Common myeloid progenitor, CD34-positive (primary cell): ENCODE results near the gene MRLN. TPM values are rescaled to one million over a fixed set of nuclear protein-coding genes. Genes with fewer than 3 reads are reported as not detected.
"Not testable (repeated sequence)": the region's sequence is repeated elsewhere in the genome, so short reads cannot be mapped to it uniquely, and the experiment has no call there.

Experiments used
- CTCF ChIA-PET: fragments of 350-600 bp; sonication (Branson Sonifier 250); formaldehyde crosslinking; loops from one replicate; lab custom pipeline; 2021; ENCODE audit warnings: antibody characterized with exemption; lab: Charles Lee
- POLR2A ChIA-PET: fragments of 350-600 bp; sonication (Branson Sonifier 250); formaldehyde crosslinking; loops from one replicate; lab custom pipeline; 2021; ENCODE audit warnings: antibody characterized with exemption; lab: Charles Lee
- DNase-seq, 3 donors: peaks; one replicate each; pipeline versions ENCODE4 v3.0.0 to v3.0.0-alpha.2; 2013
- H3K27ac ChIP-seq, 2 experiments: 1 replicate in 1 of 2; 2 replicates in 1 of 2; pipeline ENCODE4 v1.7.0; 2013; ENCODE audit warnings: inconsistent platforms in 2 of 2, low read length in 2 of 2, mild to moderate bottlenecking in 2 of 2, low read depth in 1 of 2, moderate library complexity in 1 of 2; ENCODE audit not compliant: severe bottlenecking in 2 of 2, insufficient read depth in 1 of 2, poor library complexity in 1 of 2
- H3K27me3 ChIP-seq, 5 experiments: replicated peaks in 2 of 5; 1 replicate in 3 of 5; 2 replicates in 2 of 5; pipeline versions ENCODE4 v1.6.1 to v1.7.0; 2013; ENCODE audit warnings: low read length in 4 of 5, mild to moderate bottlenecking in 2 of 5, moderate library complexity in 2 of 5, inconsistent platforms in 1 of 5; ENCODE audit not compliant: insufficient read depth in 5 of 5, control insufficient read depth in 4 of 5
- H3K36me3 ChIP-seq, 4 experiments: 1 replicate in 2 of 4; 2 replicates in 2 of 4; pipeline versions ENCODE4 v1.6.1 to v1.7.0; 2013; ENCODE audit warnings: low read length in 3 of 4, control low read depth in 1 of 4, mild to moderate bottlenecking in 1 of 4; ENCODE audit not compliant: control insufficient read depth in 4 of 4, insufficient read depth in 4 of 4
- H3K4me1 ChIP-seq, 4 experiments: 1 replicate in 3 of 4; 2 replicates in 1 of 4; pipeline versions ENCODE4 v1.6.1 to v1.7.1; 2013; ENCODE audit warnings: low read length in 3 of 4, mild to moderate bottlenecking in 3 of 4, control low read depth in 1 of 4, inconsistent platforms in 1 of 4, moderate library complexity in 1 of 4; ENCODE audit not compliant: control insufficient read depth in 4 of 4, insufficient read depth in 4 of 4; ENCODE audit errors: control extremely low read depth in 1 of 4
- H3K4me3 ChIP-seq, 7 experiments: 1 replicate in 4 of 7; 2 replicates in 3 of 7; pipeline versions ENCODE4 v1.5.1 to v1.7.0; 2013; ENCODE audit warnings: mild to moderate bottlenecking in 7 of 7, low read length in 6 of 7, moderate library complexity in 6 of 7, inconsistent platforms in 2 of 7, low read depth in 2 of 7, control low read depth in 1 of 7; ENCODE audit not compliant: insufficient read depth in 4 of 7, control insufficient read depth in 1 of 7; ENCODE audit errors: extremely low read depth in 1 of 7
- H3K9me3 ChIP-seq, 5 experiments: 1 replicate in 4 of 5; 2 replicates in 1 of 5; pipeline versions ENCODE4 v1.6.1 to v1.7.1; 2013; ENCODE audit warnings: low read length in 4 of 5, mild to moderate bottlenecking in 2 of 5, inconsistent platforms in 1 of 5, low read depth in 1 of 5, moderate library complexity in 1 of 5; ENCODE audit not compliant: control insufficient read depth in 4 of 5, insufficient read depth in 2 of 5; ENCODE audit errors: control extremely low read depth in 1 of 5
- WGBS: methylation state at CpG from one replicate; pipeline ENCODE4 v1.1.5; 2013; ENCODE audit not compliant: insufficient coverage; 5-methylcytosine and 5-hydroxymethylcytosine counted together
- polyA plus RNA-seq: library from polyadenylated mRNA; unstranded; fragments of 120-200 nt; gene quantifications from one replicate; pipeline ENCODE4 v1.2.1, GENCODE V29; 2013

Gene MRLN
- not detected for polyA plus RNA-seq

DNA sequence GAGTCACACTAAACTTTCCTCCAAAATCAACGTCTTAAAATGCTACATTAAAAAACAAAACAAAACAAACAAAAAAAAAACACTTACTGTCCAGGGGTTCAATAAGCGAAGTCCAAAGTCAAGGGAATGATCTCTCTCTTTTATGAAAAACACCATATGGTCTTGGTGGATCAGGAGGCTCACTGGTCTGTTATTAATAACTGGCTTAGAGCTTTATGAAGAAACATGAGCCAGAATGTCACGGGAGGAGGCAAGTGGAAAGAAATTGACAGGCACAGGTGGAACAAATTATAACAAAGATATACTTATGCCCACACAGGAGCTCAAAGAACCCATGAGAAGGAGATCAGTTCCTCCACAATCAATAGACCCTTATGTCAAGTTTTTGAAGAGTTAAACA, at the start of gene MRLN:
Gene MRLN, minus strand, starts transcription at position 189 of the 400 bp plus-strand sequence.
- Histone ChIP-seq H3K27ac (no peak within 1 kb of the TSS), H3K36me3 (no peaks in the 10 kb centered on the region), H3K4me1 (no peaks in the 10 kb centered on the region), H3K27me3 (no peaks in the 10 kb centered on the region), H3K4me3 (no peak within 1 kb of the TSS), H3K9me3 (no peaks in the 10 kb centered on the region)
- no peak for DNase-seq
- WGBS, result 100% methylated on average over 1 of the region's 3 CpGs
- ChIA-PET CTCF (no interaction called here), POLR2A (no interaction called here)

DNA sequence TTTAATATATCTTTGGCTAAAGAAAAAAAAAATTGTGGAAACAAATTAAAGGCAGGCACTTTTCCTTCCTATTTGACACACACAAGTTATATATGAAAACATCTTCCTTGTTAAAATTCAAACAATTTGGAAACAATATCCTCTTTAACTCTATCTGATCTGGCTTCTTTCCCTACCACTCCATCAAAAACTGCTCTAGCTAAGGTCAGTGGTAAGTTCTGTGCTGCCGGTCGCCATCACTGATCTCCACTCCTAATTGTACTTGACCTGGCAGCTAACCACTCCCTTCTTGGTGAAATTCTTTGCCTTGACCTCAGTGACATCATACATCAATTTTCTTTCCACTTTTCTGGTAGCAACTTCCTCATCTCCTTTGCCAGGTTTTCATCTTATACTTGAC, 47.9 kb upstream of the MRLN start:
- peaks cover 28 to 75% (median 50%) of the 10 kb centered on the region in 4 experiments for H3K36me3 ChIP-seq

DNA sequence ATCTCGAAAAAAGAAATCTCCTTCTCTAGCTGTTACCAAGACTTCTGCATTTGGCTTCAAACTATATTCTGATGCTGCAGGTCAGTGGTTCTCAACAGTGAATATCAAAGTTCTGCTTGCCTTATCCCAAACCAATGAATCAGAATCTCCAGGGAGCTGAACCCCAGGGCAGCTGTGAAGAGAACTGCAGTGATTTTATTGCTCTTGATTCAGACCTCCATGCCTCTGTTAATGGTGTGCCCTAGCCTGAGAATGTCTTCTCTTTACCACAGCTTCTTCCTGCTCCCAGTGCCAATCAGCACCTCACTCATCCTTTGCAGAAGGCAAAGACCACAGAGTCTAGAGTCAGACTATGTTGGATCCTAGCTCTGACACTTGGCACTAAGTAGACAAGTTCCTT, 46.2 kb upstream of the MRLN start:
- 90% methylated on average over 1 of the region's 1 CpG for WGBS
- ChIA-PET CTCF (interaction anchor here (1.3 to 15.1 kb wide), 3 partner anchors 10 to 171 kb away, joined by 4 to 183 read pairs (median 14); no protein-coding TSS in a partner anchor), POLR2A (no interaction called here)
- H3K27ac ChIP-seq, result no peak overlapping the region
- H3K4me1 ChIP-seq, result peaks cover 4 to 15% (median 8%) of the 10 kb centered on the region in 4 experiments
- no peak for DNase-seq
- H3K36me3 ChIP-seq, result peaks cover 16 to 62% (median 43%) of the 10 kb centered on the region in 4 experiments
- H3K4me3 ChIP-seq, result no peak overlapping the region
- peaks cover 0 to 3% (median 0%) of the 10 kb centered on the region in 5 experiments for H3K9me3 ChIP-seq
- no peaks in the 10 kb centered on the region for H3K27me3 ChIP-seq

More for the DNA sequence above, 47.9 kb upstream of the MRLN start:
- ChIA-PET CTCF (interaction anchor here (1.0 to 15.1 kb wide), 3 partner anchors 17 to 173 kb away, joined by 3 to 183 read pairs (median 4); no protein-coding TSS in a partner anchor), POLR2A (no interaction called here)
- no peak for DNase-seq
- H3K27ac ChIP-seq, result no peak overlapping the region
- WGBS, result 100% methylated on average over 2 of the region's 2 CpGs
- H3K4me3 ChIP-seq, result no peak overlapping the region
- no peaks in the 10 kb centered on the region for H3K27me3 ChIP-seq
- peaks cover 4 to 15% (median 8%) of the 10 kb centered on the region in 4 experiments for H3K4me1 ChIP-seq
- peaks cover 0 to 3% (median 0%) of the 10 kb centered on the region in 5 experiments for H3K9me3 ChIP-seq

DNA sequence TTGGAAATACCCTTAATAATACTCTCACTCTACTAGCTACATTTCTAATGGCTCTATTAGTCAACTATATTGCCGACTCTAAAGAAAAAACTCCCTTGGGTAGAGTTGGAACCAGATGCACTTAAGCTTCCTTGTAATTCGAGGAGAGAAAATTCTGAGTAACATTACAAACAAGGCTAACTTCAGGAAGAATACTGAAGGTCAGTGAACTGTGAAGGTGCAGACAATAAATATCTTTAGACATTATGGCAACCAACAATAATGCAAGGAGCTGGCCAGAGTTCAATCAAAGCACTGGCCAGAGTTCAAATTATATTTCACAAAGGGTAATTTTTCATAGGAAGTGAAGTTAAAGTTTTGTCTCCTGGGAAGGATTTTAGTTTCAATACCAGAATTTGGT, 40.7 kb upstream of the MRLN start:
- no peaks in the 10 kb centered on the region for H3K27me3 ChIP-seq
- H3K27ac ChIP-seq, result no peak overlapping the region
- DNase-seq, result no peak
- CTCF ChIA-PET, result interaction anchor here (0.5 to 1.5 kb wide), 4 partner anchors 14 to 698 kb away, joined by 3 to 4 read pairs (median 3); partner anchors contain the start of gene SLC16A9
- H3K4me1 ChIP-seq, result no peaks in the 10 kb centered on the region
- H3K4me3 ChIP-seq, result no peak overlapping the region
- peaks cover 0 to 3% (median 0%) of the 10 kb centered on the region in 5 experiments for H3K9me3 ChIP-seq
- WGBS, result no CpG with 5 or more reads among the region's 2 CpGs
- H3K36me3 ChIP-seq, result peaks cover 21 to 70% (median 44%) of the 10 kb centered on the region in 4 experiments
- POLR2A ChIA-PET, result no interaction called here

DNA sequence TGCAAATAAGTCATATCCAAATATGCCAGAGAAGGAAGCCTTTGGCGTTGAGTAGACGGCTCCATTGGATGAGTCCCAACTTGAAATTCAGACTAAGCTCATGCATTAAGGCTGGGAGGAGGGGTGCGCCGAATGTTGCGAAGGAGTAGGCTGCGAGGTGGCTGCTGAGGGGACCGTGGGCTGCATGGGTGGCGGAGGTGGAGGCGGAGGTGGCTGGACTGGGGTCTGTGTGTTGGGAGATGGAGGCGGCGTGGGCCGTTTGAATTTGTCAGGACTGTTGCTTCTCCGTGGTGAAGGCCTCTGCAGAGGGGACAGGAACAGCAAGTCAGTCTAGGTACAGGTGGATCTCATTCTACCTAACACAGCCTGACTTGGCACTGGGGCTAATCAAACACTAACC, 39.6 kb upstream of the MRLN start:
- Histone ChIP-seq H3K36me3 (peaks cover 18 to 68% (median 39%) of the 10 kb centered on the region in 4 experiments), H3K9me3 (peaks cover 0 to 3% (median 0%) of the 10 kb centered on the region in 5 experiments), H3K27me3 (no peaks in the 10 kb centered on the region), H3K4me1 (no peaks in the 10 kb centered on the region), H3K27ac (no peak overlapping the region), H3K4me3 (no peak overlapping the region)
- ChIA-PET CTCF (interaction anchor here (1.2 to 1.5 kb wide), 2 partner anchors 38 to 84 kb away, joined by 3 read pairs; partner anchors contain the start of gene SLC16A9), POLR2A (no interaction called here)
- DNase-seq, result no peak
- 100% methylated on average over 5 of the region's 13 CpGs for WGBS

DNA sequence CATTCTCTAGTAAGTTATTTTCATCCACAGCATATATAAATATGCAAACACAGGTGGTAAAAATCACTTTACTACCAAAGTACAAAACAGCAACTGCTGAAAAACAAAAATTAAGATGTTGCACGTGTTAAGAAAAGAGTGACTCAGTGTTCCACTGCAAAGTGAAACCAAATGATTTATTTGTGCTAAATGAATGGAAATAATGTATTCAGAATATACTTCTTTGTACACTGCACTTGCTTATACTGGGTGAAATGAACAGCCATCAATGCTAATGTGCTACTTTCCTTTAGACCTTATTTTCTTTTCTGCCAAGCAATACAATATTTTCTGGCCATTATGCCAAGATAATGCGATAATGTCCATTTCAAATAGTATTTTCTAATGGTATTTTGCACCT, 38.3 kb upstream of the MRLN start:
- Histone ChIP-seq H3K4me1 (no peaks in the 10 kb centered on the region), H3K4me3 (no peak overlapping the region), H3K9me3 (peaks cover 0 to 3% (median 0%) of the 10 kb centered on the region in 5 experiments), H3K36me3 (peaks cover 16 to 56% (median 31%) of the 10 kb centered on the region in 4 experiments), H3K27ac (no peak overlapping the region), H3K27me3 (no peaks in the 10 kb centered on the region)
- no CpG with 5 or more reads among the region's 2 CpGs for WGBS
- no peak for DNase-seq
- POLR2A ChIA-PET, result no interaction called here
- CTCF ChIA-PET, result no interaction called here

DNA sequence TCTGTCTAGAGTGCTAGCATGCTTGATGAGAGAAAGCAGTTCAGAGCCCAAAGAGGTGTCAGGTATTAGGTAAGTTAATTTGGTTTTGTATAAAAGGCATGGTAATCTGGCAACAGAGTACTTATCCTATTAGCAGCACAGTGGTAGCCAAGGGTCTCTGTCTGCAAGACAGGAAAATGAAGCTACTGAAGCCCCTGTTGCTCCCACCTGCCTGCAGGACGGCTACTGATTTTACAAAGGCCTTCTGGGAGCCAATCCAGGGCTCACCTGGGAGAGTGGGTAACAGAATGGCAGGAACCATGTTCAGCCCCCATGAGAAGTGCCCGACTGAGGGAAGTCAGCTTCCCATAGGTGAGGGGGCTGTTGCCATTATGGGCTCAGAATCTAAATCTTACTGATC, 36.8 kb upstream of the MRLN start:
- H3K9me3 ChIP-seq, POLR2A ChIA-PET, H3K27ac ChIP-seq, H3K4me3 ChIP-seq, H3K4me1 ChIP-seq, CTCF ChIA-PET, H3K27me3 ChIP-seq, DNase-seq: not testable (repeated sequence)
- peaks cover 12 to 50% (median 27%) of the 10 kb centered on the region in 4 experiments for H3K36me3 ChIP-seq
- 100% methylated on average over 1 of the region's 2 CpGs for WGBS
